ENCODE results near the gene FATE1.

GRCh38 chrX:151765026-151765425, 49.2 kb downstream of the FATE1 start:
- no peak for TF ChIP-seq CTCF (IDR thresholded peaks at IDR 0.05)
- no peak for TF ChIP-seq POLR2A (IDR thresholded peaks at IDR 0.05)

Data from right lobe of liver (tissue), 4 donors.